Measurements from ENCODE around the gene TUT7. TPM values are rescaled to one million over a fixed set of nuclear protein-coding genes. Genes with fewer than 3 reads are reported as not detected.

TUT7 gene
- total RNA-seq, 1 experiment from 2014 or later = 17.2 TPM

DNA sequence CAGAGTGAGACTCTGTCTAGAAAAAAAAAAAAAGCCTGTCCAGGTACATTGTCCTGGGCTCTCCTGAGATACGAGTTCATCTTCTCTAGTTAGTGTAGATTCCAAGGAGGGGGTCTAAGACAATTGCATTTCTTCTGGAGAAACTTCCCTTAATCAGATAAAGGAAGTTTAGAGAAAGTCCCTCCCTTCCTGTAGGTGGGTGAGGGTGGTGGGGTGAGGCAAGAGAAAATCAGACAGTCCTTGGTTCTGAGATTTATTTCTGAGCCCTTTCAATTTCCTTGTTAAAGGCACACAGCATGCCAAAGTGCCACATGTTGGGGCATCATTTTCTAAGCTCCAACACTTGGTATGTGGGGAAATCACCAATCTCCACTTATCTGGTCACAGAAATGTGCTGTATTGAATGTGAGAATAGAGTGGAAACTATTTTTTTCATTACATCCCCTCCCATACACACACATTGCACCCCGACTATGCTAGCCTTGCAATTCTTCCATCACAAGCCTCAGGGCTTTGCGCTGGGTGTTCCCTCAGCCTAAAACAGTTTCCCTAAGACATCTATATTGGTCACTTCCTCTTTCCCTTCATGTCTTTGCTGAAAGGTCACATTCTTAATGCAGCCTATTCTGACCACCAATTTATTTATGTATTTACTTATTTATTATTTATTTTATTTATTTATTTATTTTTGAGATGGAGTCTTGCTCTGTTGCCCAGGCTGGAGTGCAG is 5.1 kb upstream of the TUT7 start:
- BruUV-seq (replicated peaks) = no TSS peak
- CTCF ChIA-PET = no interaction called here
- DNase-seq = no peak
- Mint-ChIP-seq H3K9me3 (ENCODE audit: unreplicated experiment) (no peaks in the 10 kb centered on the region), H3K4me3 (ENCODE audit: unreplicated experiment) (no peak overlapping the region), H3K27ac (ENCODE audit: unreplicated experiment) (no peak overlapping the region), H3K36me3 (ENCODE audit: insufficient read depth, unreplicated experiment) (no peaks in the 10 kb centered on the region), H3K4me1 (ENCODE audit: low read depth, unreplicated experiment) (peaks cover 7% of the 10 kb centered on the region), H3K27me3 (ENCODE audit: insufficient read depth, unreplicated experiment) (no peaks in the 10 kb centered on the region)
- POLR2A ChIA-PET = no interaction called here
- Histone ChIP-seq H3K4me1 (peaks cover 6% of the 10 kb centered on the region; the same call in 1 of the 2 replicates), H3K9me3 (no peaks in the 10 kb centered on the region), H3K4me3 (ENCODE audit: low read depth, low read length) (no peak overlapping the region), H3K36me3 (ENCODE audit: control insufficient read depth, insufficient read depth, low read length) (no peaks in the 10 kb centered on the region), H3K27me3 (replicated peaks; ENCODE audit: control insufficient read depth, insufficient read depth, low read length) (no peaks in the 10 kb centered on the region)
- TF ChIP-seq, protein P1, sequence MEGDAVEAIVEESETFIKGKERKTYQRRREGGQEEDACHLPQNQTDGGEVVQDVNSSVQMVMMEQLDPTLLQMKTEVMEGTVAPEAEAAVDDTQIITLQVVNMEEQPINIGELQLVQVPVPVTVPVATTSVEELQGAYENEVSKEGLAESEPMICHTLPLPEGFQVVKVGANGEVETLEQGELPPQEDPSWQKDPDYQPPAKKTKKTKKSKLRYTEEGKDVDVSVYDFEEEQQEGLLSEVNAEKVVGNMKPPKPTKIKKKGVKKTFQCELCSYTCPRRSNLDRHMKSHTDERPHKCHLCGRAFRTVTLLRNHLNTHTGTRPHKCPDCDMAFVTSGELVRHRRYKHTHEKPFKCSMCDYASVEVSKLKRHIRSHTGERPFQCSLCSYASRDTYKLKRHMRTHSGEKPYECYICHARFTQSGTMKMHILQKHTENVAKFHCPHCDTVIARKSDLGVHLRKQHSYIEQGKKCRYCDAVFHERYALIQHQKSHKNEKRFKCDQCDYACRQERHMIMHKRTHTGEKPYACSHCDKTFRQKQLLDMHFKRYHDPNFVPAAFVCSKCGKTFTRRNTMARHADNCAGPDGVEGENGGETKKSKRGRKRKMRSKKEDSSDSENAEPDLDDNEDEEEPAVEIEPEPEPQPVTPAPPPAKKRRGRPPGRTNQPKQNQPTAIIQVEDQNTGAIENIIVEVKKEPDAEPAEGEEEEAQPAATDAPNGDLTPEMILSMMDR (IDR thresholded peaks at IDR 0.05; ENCODE audit: insufficient read depth in 1 of 2, low read depth in 1 of 2, low read length in 1 of 2, severe bottlenecking in 1 of 2, unreplicated experiment in 1 of 2) = no peak
- intact Hi-C loops (cut with micrococcal nuclease; ENCODE audit: unreplicated experiment) = no loop called here

DNA sequence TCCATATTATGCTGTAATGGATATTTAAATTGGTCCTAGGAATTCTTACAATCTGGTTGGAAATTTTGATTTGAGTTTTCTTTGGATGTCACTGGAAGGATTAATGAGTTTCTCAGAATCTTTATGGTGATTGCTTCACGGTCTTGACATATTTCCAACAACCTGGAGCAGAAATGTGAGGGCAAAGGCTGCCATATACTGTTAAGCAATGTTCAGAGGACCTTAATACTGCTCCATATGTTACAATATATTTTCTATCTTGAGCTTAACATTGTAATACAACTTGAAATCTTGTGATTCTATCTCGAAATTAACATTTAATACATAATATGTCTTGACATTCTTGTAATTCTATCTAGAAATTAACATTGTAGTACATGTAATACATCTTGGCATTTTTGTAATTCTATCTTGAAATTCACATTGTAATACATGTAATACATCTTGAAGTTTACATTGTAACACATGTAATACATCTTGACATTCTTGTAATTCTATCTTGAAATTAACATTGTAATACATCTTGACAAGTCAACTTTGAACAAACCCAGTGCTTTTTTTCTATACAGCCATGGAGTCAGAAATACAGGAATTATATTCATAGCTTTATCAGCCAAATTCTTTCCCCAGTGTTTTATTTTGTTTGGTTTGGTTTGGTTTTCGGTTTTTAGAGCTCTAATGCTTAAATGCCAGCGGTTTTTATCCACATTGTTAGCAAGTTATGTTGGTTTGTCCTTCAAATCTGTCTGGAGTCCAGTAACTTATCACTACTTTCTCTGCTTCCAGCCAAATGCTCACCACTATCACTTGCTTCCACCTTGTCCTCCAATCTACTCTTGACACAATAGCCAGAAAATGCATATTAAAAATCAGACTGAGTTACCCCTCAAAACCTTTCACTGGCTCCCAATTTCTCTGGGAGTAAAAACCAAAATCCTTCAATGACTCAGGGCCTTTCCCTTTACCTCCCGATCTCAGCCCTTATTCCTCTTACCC is 3.0 kb upstream of the TUT7 start:
- Mint-ChIP-seq H3K9me3 (ENCODE audit: unreplicated experiment) (no peaks in the 10 kb centered on the region), H3K4me3 (ENCODE audit: unreplicated experiment) (no peak overlapping the region), H3K27ac (ENCODE audit: unreplicated experiment) (no peak overlapping the region), H3K27me3 (ENCODE audit: insufficient read depth, unreplicated experiment) (no peaks in the 10 kb centered on the region), H3K36me3 (ENCODE audit: insufficient read depth, unreplicated experiment) (peaks cover 6% of the 10 kb centered on the region), H3K4me1 (ENCODE audit: low read depth, unreplicated experiment) (peaks cover 7% of the 10 kb centered on the region)
- no TSS peak for BruUV-seq (replicated peaks)
- TF ChIP-seq, protein P1 (IDR thresholded peaks at IDR 0.05; ENCODE audit: insufficient read depth in 1 of 2, low read depth in 1 of 2, low read length in 1 of 2, severe bottlenecking in 1 of 2, unreplicated experiment in 1 of 2) = no peak
- intact Hi-C loops (cut with micrococcal nuclease; ENCODE audit: unreplicated experiment) = no loop called here
- H3K9me3 ChIP-seq = no peaks in the 10 kb centered on the region
- H3K36me3 ChIP-seq (ENCODE audit: control insufficient read depth, insufficient read depth, low read length) = no peaks in the 10 kb centered on the region
- H3K4me1 ChIP-seq = peaks cover 6% of the 10 kb centered on the region; the same call in 1 of the 2 replicates
- ChIA-PET CTCF (no interaction called here), POLR2A (no interaction called here)
- H3K27me3 ChIP-seq (replicated peaks; ENCODE audit: control insufficient read depth, insufficient read depth, low read length) = no peaks in the 10 kb centered on the region
- no peak for DNase-seq
- H3K4me3 ChIP-seq (ENCODE audit: low read depth, low read length) = no peak overlapping the region

DNA sequence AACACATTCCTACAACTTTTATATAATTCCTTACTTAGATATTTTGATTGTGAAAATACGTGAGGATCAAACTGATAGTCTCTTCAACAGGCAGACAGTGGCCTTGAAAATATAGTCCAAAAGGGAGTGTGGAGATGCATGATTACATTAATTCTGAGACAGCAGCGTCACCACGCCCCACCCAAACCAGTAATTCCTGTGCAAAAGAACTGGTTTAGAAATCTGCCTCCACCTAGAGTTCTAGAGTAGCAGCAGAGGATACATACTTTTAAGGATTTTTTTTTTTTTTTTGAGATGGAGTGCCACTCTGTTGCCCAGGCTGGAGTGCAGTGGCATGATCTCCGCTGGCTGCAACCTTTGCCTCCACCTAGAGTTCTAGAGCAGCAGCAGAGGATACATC is 1.6 kb upstream of the TUT7 start:
- intact Hi-C loops (cut with micrococcal nuclease; ENCODE audit: unreplicated experiment) = no loop called here
- Histone ChIP-seq H3K4me1 (peaks cover 6% of the 10 kb centered on the region; the same call in 1 of the 2 replicates), H3K36me3 (ENCODE audit: control insufficient read depth, insufficient read depth, low read length) (no peaks in the 10 kb centered on the region), H3K9me3 (no peaks in the 10 kb centered on the region), H3K4me3 (ENCODE audit: low read depth, low read length) (no peak overlapping the region), H3K27me3 (replicated peaks; ENCODE audit: control insufficient read depth, insufficient read depth, low read length) (no peaks in the 10 kb centered on the region)
- BruUV-seq (replicated peaks) = no TSS peak
- no peaks in the 10 kb centered on the region for H3K27me3 Mint-ChIP-seq (ENCODE audit: insufficient read depth, unreplicated experiment)
- POLR2A ChIA-PET = no interaction called here
- H3K4me1 Mint-ChIP-seq (ENCODE audit: low read depth, unreplicated experiment) = peaks cover 4% of the 10 kb centered on the region
- H3K36me3 Mint-ChIP-seq (ENCODE audit: insufficient read depth, unreplicated experiment) = peaks cover 6% of the 10 kb centered on the region
- H3K4me3 Mint-ChIP-seq (ENCODE audit: unreplicated experiment) = peak overlapping the region; percentile 97
- DNase-seq = peak in 1 of 2 experiments; percentile 5
- no peak overlapping the region for H3K27ac Mint-ChIP-seq (ENCODE audit: unreplicated experiment)
- H3K9me3 Mint-ChIP-seq (ENCODE audit: unreplicated experiment) = no peaks in the 10 kb centered on the region
- CTCF ChIA-PET = no interaction called here
- TF ChIP-seq, protein P1 (IDR thresholded peaks at IDR 0.05; ENCODE audit: insufficient read depth in 1 of 2, low read depth in 1 of 2, low read length in 1 of 2, severe bottlenecking in 1 of 2, unreplicated experiment in 1 of 2) = no peak

Measured in Caco-2 (cell line).